ENCODE results near the gene DHRS7B.

DNA sequence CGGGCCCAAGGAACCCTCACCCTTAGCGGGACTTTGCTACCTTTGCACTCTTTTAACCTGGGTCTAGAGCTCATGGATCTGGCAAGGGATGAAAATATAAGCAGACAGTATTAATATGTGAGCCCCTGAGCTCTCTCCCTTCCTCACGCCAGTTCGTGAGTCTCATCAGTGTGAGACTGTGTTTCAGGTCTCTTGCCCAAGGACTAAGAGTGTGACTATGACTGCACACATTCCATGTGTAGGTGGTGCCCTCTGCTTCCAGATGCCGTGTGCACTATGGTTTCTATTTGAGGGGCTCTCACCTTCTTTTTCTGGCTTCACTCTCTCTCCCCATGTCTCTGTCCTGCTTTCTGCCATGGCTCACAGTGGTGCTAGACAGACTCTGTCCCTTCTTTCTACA lies 40.5 kb downstream of the DHRS7B start:
- TF ChIP-seq, protein P1, sequence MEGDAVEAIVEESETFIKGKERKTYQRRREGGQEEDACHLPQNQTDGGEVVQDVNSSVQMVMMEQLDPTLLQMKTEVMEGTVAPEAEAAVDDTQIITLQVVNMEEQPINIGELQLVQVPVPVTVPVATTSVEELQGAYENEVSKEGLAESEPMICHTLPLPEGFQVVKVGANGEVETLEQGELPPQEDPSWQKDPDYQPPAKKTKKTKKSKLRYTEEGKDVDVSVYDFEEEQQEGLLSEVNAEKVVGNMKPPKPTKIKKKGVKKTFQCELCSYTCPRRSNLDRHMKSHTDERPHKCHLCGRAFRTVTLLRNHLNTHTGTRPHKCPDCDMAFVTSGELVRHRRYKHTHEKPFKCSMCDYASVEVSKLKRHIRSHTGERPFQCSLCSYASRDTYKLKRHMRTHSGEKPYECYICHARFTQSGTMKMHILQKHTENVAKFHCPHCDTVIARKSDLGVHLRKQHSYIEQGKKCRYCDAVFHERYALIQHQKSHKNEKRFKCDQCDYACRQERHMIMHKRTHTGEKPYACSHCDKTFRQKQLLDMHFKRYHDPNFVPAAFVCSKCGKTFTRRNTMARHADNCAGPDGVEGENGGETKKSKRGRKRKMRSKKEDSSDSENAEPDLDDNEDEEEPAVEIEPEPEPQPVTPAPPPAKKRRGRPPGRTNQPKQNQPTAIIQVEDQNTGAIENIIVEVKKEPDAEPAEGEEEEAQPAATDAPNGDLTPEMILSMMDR (IDR thresholded peaks at IDR 0.05): no peak
- no peak for TF ChIP-seq POLR2A (IDR thresholded peaks at IDR 0.05)

All from heart left ventricle (tissue), 13 donors.